Nephron (organoid): ENCODE measurements around the gene PGR.
A peak's percentile ranks its signal among the peaks of the same experiment; 100 is the strongest.

Source experiments
- H3K27ac Mint-ChIP-seq, 3 experiments: 2 replicates each; pipeline ENCODE4 v1.8.0; 2020; ENCODE audit warnings: mixed read lengths in 3 of 3, mild to moderate bottlenecking in 2 of 3, moderate library complexity in 1 of 3
- H3K27me3 Mint-ChIP-seq: 2 replicates; pipeline ENCODE4 v1.8.0; 2021; ENCODE audit warnings: low read depth, mild to moderate bottlenecking, moderate library complexity, mixed read lengths
- H3K36me3 Mint-ChIP-seq: 2 replicates; pipeline ENCODE4 v1.8.0; 2020; ENCODE audit warnings: low read depth, mixed read lengths
- H3K4me1 Mint-ChIP-seq: 2 replicates; pipeline ENCODE4 v1.8.0; 2020; ENCODE audit warnings: mixed read lengths
- H3K4me3 Mint-ChIP-seq, 3 experiments: 2 replicates each; pipeline ENCODE4 v1.8.0; 2020; ENCODE audit warnings: mild to moderate bottlenecking in 3 of 3, mixed read lengths in 3 of 3, moderate library complexity in 2 of 3
- H3K9me3 Mint-ChIP-seq: 2 replicates; pipeline ENCODE4 v1.8.0; 2020; ENCODE audit warnings: mixed read lengths
- TF ChIP-seq, protein P1 (sequence below), 3 experiments: fragments of 200-600 bp; sonication (generic); IDR thresholded peaks; one replicate each; pipeline ENCODE4 v1.5.0; 2021; ENCODE audit warnings: antibody characterized with exemption in 3 of 3; ENCODE audit not compliant: unreplicated experiment in 3 of 3

PGR gene

DNA sequence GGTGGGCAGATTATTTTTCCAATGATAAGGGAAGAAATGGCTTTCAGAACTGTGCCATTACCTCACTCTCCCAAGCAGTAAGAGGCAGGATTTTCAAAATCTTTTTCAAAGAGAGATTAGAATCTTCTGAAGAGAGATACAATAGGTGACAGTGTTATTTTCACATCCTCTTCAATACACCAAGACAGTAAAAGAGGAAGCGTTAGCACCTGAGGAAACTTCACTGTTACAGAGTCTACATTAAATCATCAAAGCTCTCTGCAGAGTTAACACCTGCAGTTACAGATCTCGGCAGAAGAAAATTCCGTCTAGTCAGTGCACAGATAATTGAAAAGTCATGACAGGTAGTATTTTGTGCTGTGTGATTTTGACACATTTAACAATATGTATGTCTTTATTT, 144.9 kb downstream of the PGR start:
- Mint-ChIP-seq H3K4me1 (no peaks in the 10 kb centered on the region), H3K36me3 (peaks cover 48% of the 10 kb centered on the region), H3K9me3 (no peaks in the 10 kb centered on the region), H3K4me3 (no peak overlapping the region), H3K27ac (no peak overlapping the region), H3K27me3 (no peaks in the 10 kb centered on the region)
- TF ChIP-seq, protein P1, sequence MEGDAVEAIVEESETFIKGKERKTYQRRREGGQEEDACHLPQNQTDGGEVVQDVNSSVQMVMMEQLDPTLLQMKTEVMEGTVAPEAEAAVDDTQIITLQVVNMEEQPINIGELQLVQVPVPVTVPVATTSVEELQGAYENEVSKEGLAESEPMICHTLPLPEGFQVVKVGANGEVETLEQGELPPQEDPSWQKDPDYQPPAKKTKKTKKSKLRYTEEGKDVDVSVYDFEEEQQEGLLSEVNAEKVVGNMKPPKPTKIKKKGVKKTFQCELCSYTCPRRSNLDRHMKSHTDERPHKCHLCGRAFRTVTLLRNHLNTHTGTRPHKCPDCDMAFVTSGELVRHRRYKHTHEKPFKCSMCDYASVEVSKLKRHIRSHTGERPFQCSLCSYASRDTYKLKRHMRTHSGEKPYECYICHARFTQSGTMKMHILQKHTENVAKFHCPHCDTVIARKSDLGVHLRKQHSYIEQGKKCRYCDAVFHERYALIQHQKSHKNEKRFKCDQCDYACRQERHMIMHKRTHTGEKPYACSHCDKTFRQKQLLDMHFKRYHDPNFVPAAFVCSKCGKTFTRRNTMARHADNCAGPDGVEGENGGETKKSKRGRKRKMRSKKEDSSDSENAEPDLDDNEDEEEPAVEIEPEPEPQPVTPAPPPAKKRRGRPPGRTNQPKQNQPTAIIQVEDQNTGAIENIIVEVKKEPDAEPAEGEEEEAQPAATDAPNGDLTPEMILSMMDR (IDR thresholded peaks at IDR 0.05; ENCODE audit: unreplicated experiment in 3 of 3): no peak

DNA sequence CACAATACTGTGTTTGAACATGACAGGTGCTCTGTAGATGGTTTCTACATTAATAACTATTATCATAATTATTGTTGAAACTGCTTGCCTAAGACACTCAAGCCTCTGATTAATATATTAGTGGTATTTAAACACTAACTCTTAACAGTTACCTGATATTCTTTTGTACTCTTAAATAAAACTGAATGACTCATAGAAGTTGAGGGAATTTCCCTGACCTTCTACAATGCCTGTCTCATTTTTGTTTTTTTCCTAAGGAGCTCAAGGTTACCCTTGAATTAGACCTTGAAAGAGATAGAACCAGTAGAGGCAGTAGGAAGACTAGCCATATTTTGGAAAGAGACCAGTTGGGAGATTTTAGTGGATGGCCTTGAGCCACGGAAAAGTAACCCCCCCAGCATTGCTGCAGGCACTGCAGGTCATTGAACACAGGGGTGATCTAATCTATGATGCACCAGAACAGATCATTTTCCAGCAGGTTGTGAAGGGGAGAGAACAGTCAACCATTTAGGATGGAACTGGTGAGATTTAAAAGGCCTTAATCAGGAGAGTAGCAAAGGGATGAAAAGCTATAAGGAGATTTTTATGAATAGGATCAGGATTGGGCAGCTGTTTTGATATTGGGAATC, 148.3 kb downstream of the PGR start:
- Mint-ChIP-seq H3K36me3 (peaks cover 64% of the 10 kb centered on the region), H3K4me3 (no peak overlapping the region), H3K4me1 (no peaks in the 10 kb centered on the region), H3K27me3 (no peaks in the 10 kb centered on the region), H3K9me3 (no peaks in the 10 kb centered on the region), H3K27ac (no peak overlapping the region)
- TF ChIP-seq, protein P1 (IDR thresholded peaks at IDR 0.05; ENCODE audit: unreplicated experiment in 3 of 3): no peak

DNA sequence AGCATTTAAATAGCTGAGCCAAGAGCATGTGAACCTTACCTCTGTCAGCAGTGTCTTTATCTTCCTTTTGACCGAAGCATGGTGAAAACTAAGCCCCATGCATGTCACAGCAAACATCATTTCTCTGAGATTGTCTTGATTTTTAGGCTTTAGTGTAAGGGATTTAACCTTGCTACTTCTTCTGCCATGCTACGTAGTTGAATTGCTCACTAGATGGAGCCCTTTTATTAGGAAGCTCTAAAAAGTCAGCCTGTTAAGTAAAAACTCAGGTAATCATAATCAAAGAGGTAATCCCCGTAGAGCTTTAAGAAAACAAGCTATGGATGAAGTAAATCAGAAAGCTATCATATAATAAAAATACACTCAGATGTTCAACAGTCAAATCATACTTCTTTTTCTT, 149.5 kb downstream of the PGR start:
- Mint-ChIP-seq H3K9me3 (no peaks in the 10 kb centered on the region), H3K4me3 (no peak overlapping the region), H3K4me1 (no peaks in the 10 kb centered on the region), H3K27ac (no peak overlapping the region), H3K36me3 (peaks cover 60% of the 10 kb centered on the region), H3K27me3 (no peaks in the 10 kb centered on the region)
- TF ChIP-seq, protein P1 (IDR thresholded peaks at IDR 0.05; ENCODE audit: unreplicated experiment in 3 of 3): peak; percentile 28 to 47 (median 36)
